SU-DHL-6 (cell line): ENCODE results near the gene TMEM59L.

Experiments
- EZH2phosphoT487 ChIP-seq: fragments of 200-600 bp; sonication (generic), shearing (Covaris generic); conservative IDR thresholded peaks from 2 replicates; pipeline ENCODE4 v1.6.1; 2018; ENCODE audit warnings: mild to moderate bottlenecking, antibody characterized with exemption, low read length, moderate library complexity, mixed read lengths
- TF ChIP-seq, protein P1 (sequence below): fragments of 200-600 bp; sonication (generic); IDR thresholded peaks from one replicate; pipeline ENCODE4 v1.5.1; 2017; ENCODE audit warnings: antibody characterized with exemption, mild to moderate bottlenecking, low read length, moderate library complexity; ENCODE audit not compliant: insufficient read depth, poor library complexity, severe bottlenecking

DNA sequence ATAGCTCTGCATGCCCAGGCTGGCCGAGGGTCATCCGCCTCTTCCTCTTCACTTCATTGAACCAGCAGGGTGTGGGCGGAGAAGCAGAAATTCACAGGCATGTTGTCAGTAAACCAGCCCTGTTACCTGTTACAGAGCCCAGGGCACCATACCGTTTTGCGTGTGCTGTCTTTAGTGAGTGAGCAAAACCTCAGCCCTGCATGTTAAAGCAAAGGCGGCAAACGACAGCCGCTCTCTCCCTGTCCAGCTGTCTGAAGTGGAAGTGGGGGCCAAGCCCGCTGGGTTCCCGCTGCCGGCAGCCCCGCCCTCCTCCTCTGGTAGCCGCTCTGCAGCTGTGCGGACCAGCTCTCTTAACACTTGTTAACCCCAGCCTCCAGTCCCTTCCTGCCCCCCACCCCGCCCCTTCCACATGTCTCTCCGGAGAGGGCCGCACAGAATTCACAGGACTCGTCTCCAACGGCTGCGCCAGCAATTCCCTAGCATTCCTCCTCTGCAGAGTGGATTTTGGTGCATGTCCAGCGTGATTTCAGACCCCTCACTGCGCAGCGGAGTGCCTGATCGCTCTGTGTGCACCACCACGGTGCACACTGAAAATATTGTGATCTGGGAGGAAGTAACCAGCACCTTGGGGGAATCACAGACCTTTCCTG is 36.8 kb downstream of the TMEM59L start:
- TF ChIP-seq, protein P1, sequence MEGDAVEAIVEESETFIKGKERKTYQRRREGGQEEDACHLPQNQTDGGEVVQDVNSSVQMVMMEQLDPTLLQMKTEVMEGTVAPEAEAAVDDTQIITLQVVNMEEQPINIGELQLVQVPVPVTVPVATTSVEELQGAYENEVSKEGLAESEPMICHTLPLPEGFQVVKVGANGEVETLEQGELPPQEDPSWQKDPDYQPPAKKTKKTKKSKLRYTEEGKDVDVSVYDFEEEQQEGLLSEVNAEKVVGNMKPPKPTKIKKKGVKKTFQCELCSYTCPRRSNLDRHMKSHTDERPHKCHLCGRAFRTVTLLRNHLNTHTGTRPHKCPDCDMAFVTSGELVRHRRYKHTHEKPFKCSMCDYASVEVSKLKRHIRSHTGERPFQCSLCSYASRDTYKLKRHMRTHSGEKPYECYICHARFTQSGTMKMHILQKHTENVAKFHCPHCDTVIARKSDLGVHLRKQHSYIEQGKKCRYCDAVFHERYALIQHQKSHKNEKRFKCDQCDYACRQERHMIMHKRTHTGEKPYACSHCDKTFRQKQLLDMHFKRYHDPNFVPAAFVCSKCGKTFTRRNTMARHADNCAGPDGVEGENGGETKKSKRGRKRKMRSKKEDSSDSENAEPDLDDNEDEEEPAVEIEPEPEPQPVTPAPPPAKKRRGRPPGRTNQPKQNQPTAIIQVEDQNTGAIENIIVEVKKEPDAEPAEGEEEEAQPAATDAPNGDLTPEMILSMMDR: no peak
- no peak for TF ChIP-seq EZH2phosphoT487
